GM23338 (cell line): Measurements from ENCODE around the gene ANKRD45. TPM values are rescaled to one million over a fixed set of nuclear protein-coding genes. Genes with fewer than 3 reads are reported as not detected.
"Not testable (repeated sequence)": the region's sequence is repeated elsewhere in the genome, so short reads cannot be mapped to it uniquely, and the experiment has no call there.

Source experiments
- ATAC-seq: fragments of 200-7000 bp; cut with Tn5 transposase; 3 replicates; pipeline ENCODE4 v1.9.1; 2020
- DNase-seq: peaks from one replicate; pipeline ENCODE4 v3.0.0-alpha.2; 2015; ENCODE audit warnings: low spot score
- H2AFZ ChIP-seq: fragments of 200-600 bp; sonication (generic); 2 replicates; pipeline ENCODE4 v1.8.0; 2016; ENCODE audit warnings: antibody characterized with exemption, mild to moderate bottlenecking, moderate library complexity
- H3F3A ChIP-seq: fragments of 200-600 bp; sonication (generic); replicated peaks from 2 replicates; pipeline ENCODE4 v1.8.0; 2017; ENCODE audit warnings: antibody characterized with exemption, mixed run types, low read depth
- H3K27ac ChIP-seq: fragments of 200-600 bp; sonication (generic); 2 replicates; pipeline ENCODE4 v1.6.1; 2016; ENCODE audit warnings: low read depth
- H3K27me3 ChIP-seq: fragments of 200-600 bp; sonication (generic); 2 replicates; pipeline ENCODE4 v1.8.0; 2016; ENCODE audit warnings: mild to moderate bottlenecking, mixed run types, moderate library complexity; ENCODE audit not compliant: insufficient read depth
- H3K36me3 ChIP-seq: fragments of 200-600 bp; sonication (generic); 2 replicates; pipeline ENCODE4 v1.8.0; 2016; ENCODE audit warnings: mild to moderate bottlenecking; ENCODE audit not compliant: insufficient read depth
- H3K4me1 ChIP-seq: fragments of 200-600 bp; sonication (generic); 2 replicates; pipeline ENCODE4 v1.8.0; 2016; ENCODE audit warnings: mild to moderate bottlenecking, moderate library complexity; ENCODE audit not compliant: insufficient read depth
- H3K4me2 ChIP-seq: fragments of 200-600 bp; sonication (generic); 2 replicates; pipeline ENCODE4 v1.7.1; 2017; ENCODE audit warnings: mixed run types
- H3K4me3 ChIP-seq: fragments of 200-600 bp; sonication (generic); 2 replicates; pipeline ENCODE4 v1.6.1; 2016; ENCODE audit warnings: mixed run types
- H3K79me2 ChIP-seq: fragments of 200-600 bp; sonication (generic); replicated peaks from 2 replicates; pipeline ENCODE4 v1.8.0; 2017; ENCODE audit warnings: mild to moderate bottlenecking; ENCODE audit not compliant: insufficient read depth
- H3K9me2 ChIP-seq: fragments of 200-600 bp; sonication (generic); 2 replicates; pipeline ENCODE4 v1.8.0; 2017; ENCODE audit not compliant: insufficient read depth
- H4K20me1 ChIP-seq: fragments of 200-600 bp; sonication (generic); replicated peaks from 2 replicates; pipeline ENCODE4 v1.8.0; 2017; ENCODE audit warnings: mild to moderate bottlenecking; ENCODE audit not compliant: insufficient read depth
- H3K27ac Mint-ChIP-seq: 2 replicates; pipeline ENCODE4 v1.8.0; 2020; ENCODE audit warnings: inconsistent platforms, mild to moderate bottlenecking, moderate library complexity, mixed read lengths
- H3K27me3 Mint-ChIP-seq: 3 replicates; pipeline ENCODE4 v1.8.0; 2022; ENCODE audit warnings: low read depth, mild to moderate bottlenecking, moderate library complexity, mixed read lengths, inconsistent platforms; ENCODE audit not compliant: insufficient read depth, poor library complexity
- H3K36me3 Mint-ChIP-seq: 3 replicates; pipeline ENCODE4 v1.8.0; 2021; ENCODE audit warnings: low read depth, mild to moderate bottlenecking, inconsistent platforms, moderate library complexity, mixed read lengths
- H3K4me1 Mint-ChIP-seq: 3 replicates; pipeline ENCODE4 v1.8.0; 2020; ENCODE audit warnings: mild to moderate bottlenecking, inconsistent platforms, mixed read lengths
- H3K4me3 Mint-ChIP-seq: 3 replicates; pipeline ENCODE4 v1.8.0; 2021; ENCODE audit warnings: moderate library complexity, mild to moderate bottlenecking, inconsistent platforms, mixed read lengths
- H3K9me3 Mint-ChIP-seq: 3 replicates; pipeline ENCODE4 v1.8.0; 2020; ENCODE audit warnings: moderate library complexity, mild to moderate bottlenecking, inconsistent platforms, mixed read lengths
- polyA plus RNA-seq: library from polyadenylated mRNA; unstranded; fragments of >200 nt; fragmentation: Nextera tagmentation; extraction: Ambion mirVana; gene quantifications from 2 replicates; pipeline ENCODE4 v1.2.1, GENCODE V29; 2016
- total RNA-seq: library from RNA; depleted of rRNA; stranded (reverse); fragments of >200 nt; shearing (Covaris generic); gene quantifications from 2 replicates; pipeline ENCODE4 v1.2.3, GENCODE V29; 2014
- TF ChIP-seq, protein P1 (sequence below): IDR thresholded peaks from 2 replicates; pipeline ENCODE4 v1.6.1; 2016; ENCODE audit warnings: antibody characterized with exemption

The ANKRD45 gene
- total and polyA plus RNA-seq, 2 experiments from 2014 or later = 1.5 to 2.3 TPM

DNA sequence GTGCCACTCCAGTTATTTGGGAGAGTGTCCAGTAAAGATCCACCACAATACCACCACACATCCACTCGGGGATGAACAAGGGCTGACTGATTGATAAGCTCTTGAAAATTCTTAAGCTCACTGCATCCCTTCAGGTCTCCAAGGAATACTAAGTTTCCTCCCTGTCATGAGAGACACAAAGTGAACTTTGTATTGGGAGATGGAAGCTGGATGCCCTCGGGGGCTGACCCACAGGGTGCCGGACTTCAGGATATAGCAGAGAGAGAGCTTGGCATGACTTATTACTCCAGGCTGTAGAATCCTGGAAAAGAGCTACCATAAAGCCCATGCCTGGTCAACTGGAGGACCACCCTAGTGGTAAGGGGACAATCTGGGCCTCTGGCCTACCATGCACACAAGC, 15.5 kb upstream of the ANKRD45 start:
- not testable (repeated sequence) for H3K36me3 ChIP-seq, H3F3A ChIP-seq, H3K9me3 Mint-ChIP-seq, ATAC-seq, H3K79me2 ChIP-seq, H3K4me3 Mint-ChIP-seq, H3K27ac Mint-ChIP-seq, H4K20me1 ChIP-seq, H2AFZ ChIP-seq, DNase-seq, H3K27ac ChIP-seq, H3K4me2 ChIP-seq, H3K36me3 Mint-ChIP-seq, H3K4me3 ChIP-seq, H3K27me3 ChIP-seq, H3K9me2 ChIP-seq, H3K27me3 Mint-ChIP-seq
- peaks cover 49% of the 10 kb centered on the region for H3K4me1 ChIP-seq
- peaks cover 47% of the 10 kb centered on the region for H3K4me1 Mint-ChIP-seq

DNA sequence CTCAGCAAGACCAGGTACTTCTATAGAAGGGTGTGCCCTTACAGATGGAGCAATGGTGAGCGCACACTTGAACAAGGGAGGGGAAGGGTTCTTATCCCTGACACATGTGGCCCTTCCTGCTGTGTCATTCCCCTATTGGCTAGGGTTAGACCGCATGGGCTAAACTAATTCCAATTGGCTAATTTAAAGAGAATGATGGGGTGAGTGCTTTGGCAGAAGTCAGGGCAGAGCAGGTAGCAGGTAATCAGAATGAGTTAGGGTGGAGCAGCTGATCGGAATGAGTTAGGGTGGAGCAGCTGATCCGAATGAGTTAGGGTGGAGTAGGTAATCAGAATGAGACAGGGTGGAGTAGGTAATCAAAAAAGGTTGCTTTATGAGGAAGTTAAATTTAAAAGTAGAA, 14.2 kb upstream of the ANKRD45 start:
- H2AFZ ChIP-seq, ATAC-seq, H3K36me3 Mint-ChIP-seq, H3K27ac ChIP-seq, H4K20me1 ChIP-seq, H3K27ac Mint-ChIP-seq, H3K36me3 ChIP-seq, H3K4me3 ChIP-seq, H3K9me2 ChIP-seq, H3F3A ChIP-seq, DNase-seq, H3K4me2 ChIP-seq, H3K4me3 Mint-ChIP-seq, H3K27me3 ChIP-seq, H3K79me2 ChIP-seq, H3K27me3 Mint-ChIP-seq: not testable (repeated sequence)
- peaks cover 41% of the 10 kb centered on the region for H3K4me1 ChIP-seq
- Mint-ChIP-seq H3K9me3 (peaks cover 10% of the 10 kb centered on the region; the same call in 2 of the 3 replicates), H3K4me1 (peaks cover 39% of the 10 kb centered on the region)

- H3K4me3 Mint-ChIP-seq = peak overlapping the region; percentile 35; the same call in 1 of the 3 replicates
- H3K27me3 Mint-ChIP-seq = peaks cover 2% of the 10 kb centered on the region
- Histone ChIP-seq H3K79me2 (no peaks in the 10 kb centered on the region), H3K4me3 (0 out of 2 replicates have a peak overlapping the region, but pooled peaks have one; percentile 3), H3K9me2 (no peaks in the 10 kb centered on the region), H3K27me3 (no peaks in the 10 kb centered on the region), H3K36me3 (no peaks in the 10 kb centered on the region), H3K4me1 (peaks cover 33% of the 10 kb centered on the region), H4K20me1 (no peaks in the 10 kb centered on the region), H3K4me2 (peak overlapping the region; percentile 22), H3K27ac (peak overlapping the region; percentile 60), H3F3A (no peaks in the 10 kb centered on the region), H2AFZ (peak overlapping the region; percentile 12; the same call in 1 of the 2 replicates)
- H3K36me3 Mint-ChIP-seq = peaks cover 5% of the 10 kb centered on the region; the same call in 2 of the 3 replicates
- TF ChIP-seq, protein P1, sequence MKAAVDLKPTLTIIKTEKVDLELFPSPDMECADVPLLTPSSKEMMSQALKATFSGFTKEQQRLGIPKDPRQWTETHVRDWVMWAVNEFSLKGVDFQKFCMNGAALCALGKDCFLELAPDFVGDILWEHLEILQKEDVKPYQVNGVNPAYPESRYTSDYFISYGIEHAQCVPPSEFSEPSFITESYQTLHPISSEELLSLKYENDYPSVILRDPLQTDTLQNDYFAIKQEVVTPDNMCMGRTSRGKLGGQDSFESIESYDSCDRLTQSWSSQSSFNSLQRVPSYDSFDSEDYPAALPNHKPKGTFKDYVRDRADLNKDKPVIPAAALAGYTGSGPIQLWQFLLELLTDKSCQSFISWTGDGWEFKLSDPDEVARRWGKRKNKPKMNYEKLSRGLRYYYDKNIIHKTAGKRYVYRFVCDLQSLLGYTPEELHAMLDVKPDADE = no peak
- H3K9me3 Mint-ChIP-seq = peaks cover 22% of the 10 kb centered on the region; the same call in 2 of the 3 replicates
- H3K4me1 Mint-ChIP-seq = peaks cover 25% of the 10 kb centered on the region
- DNase-seq (no peak), ATAC-seq (no peak)
- peak overlapping the region; percentile 88 for H3K27ac Mint-ChIP-seq
These were observed 12.5 kb upstream of the ANKRD45 start for GRCh38 chr1:173682184-173682583.

DNA sequence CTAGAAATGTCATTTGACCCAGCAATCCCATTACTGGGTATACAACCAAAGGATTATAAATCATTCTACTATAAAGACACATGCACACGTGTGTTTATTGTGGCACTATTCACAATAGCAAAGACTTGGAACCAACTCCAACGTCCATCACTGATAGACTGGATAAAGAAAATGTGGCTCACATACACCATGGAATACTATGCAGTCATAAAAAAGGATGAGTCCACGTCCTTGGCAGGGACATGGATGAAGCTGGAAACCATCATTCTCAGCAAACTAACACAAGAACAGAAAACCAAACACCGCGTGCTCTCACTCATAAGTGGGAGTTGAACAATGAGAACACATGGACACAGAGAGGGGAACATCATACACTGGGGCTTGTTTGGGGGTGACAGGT, 10.5 kb upstream of the ANKRD45 start:
- not testable (repeated sequence) for DNase-seq, H3K27ac Mint-ChIP-seq, H3K36me3 Mint-ChIP-seq, H3K4me3 Mint-ChIP-seq, H3K27me3 Mint-ChIP-seq, H3K36me3 ChIP-seq, H2AFZ ChIP-seq, H3K27me3 ChIP-seq, H3F3A ChIP-seq, H3K27ac ChIP-seq, H4K20me1 ChIP-seq, H3K9me2 ChIP-seq, H3K79me2 ChIP-seq, H3K4me2 ChIP-seq, H3K4me3 ChIP-seq, ATAC-seq
- peaks cover 29% of the 10 kb centered on the region; the same call in 2 of the 3 replicates for H3K9me3 Mint-ChIP-seq
- H3K4me1 ChIP-seq = peaks cover 23% of the 10 kb centered on the region
- H3K4me1 Mint-ChIP-seq = peaks cover 18% of the 10 kb centered on the region

DNA sequence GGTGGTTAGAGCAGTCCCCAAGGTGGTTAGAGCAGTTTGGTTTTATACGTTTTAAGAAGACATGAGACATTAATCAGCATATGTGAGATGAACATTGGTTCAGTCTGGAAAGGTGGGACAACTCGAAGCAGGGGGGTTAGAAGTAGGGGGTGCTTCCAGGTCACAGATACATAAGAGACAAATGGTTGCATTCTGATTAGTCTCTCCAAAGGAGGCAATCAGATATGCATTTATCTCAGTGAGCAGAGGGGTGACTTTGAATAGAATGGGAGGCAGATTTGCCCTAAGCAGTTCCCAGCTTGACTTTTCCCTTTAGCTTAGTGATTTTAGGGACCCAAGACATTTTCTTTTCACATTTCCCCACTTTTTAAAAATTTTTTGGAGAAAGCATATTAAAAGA, 4.8 kb upstream of the ANKRD45 start:
- H3K4me3 ChIP-seq, H3K4me2 ChIP-seq, H3K4me3 Mint-ChIP-seq, H3K27me3 ChIP-seq, H3K27ac ChIP-seq, H3K36me3 Mint-ChIP-seq, H3K27me3 Mint-ChIP-seq, H4K20me1 ChIP-seq, DNase-seq, H2AFZ ChIP-seq, H3F3A ChIP-seq, H3K4me1 ChIP-seq, H3K9me2 ChIP-seq, ATAC-seq, H3K79me2 ChIP-seq, H3K36me3 ChIP-seq, H3K27ac Mint-ChIP-seq, H3K4me1 Mint-ChIP-seq: not testable (repeated sequence)
- peaks cover 22% of the 10 kb centered on the region; the same call in 2 of the 3 replicates for H3K9me3 Mint-ChIP-seq
